Stimulated activated CD4-positive, alpha-beta T cell treated with anti-CD3 and anti-CD28 coated beads, Interleukin-4, amount 100 ng/mL, for 4 hours (primary cell): ENCODE measurements around the gene CADM4.
"Not testable (repeated sequence)": the region's sequence is repeated elsewhere in the genome, so short reads cannot be mapped to it uniquely, and the experiment has no call there.

ENCODE experiments used
- DNase-seq, 2 experiments: peaks; one replicate each; pipeline ENCODE4 v3.0.0-alpha.2; 2020

The CADM4 gene

GRCh38 chr19:43605875-43606568, 33.6 kb downstream of the CADM4 start:
- no peak for DNase-seq

GRCh38 chr19:43600326-43600725, 39.3 kb downstream of the CADM4 start:
- DNase-seq, result not testable (repeated sequence)

GRCh38 chr19:43599635-43600295, 39.9 kb downstream of the CADM4 start:
- no peak for DNase-seq

- no peak for DNase-seq
Measured at GRCh38 chr19:43598445-43599240, 41.0 kb downstream of the CADM4 start.

- no peak for DNase-seq
Measured at GRCh38 chr19:43597876-43598275, 41.8 kb downstream of the CADM4 start.

GRCh38 chr19:43596842-43597461, 42.7 kb downstream of the CADM4 start:
- DNase-seq, result no peak

- DNase-seq, result peak; percentile 100
Measured at GRCh38 chr19:43595999-43596841, 43.4 kb downstream of the CADM4 start, which contains the start of the genes IRGQ and ZNF576. TSS of gene IRGQ (minus strand) at chr19:43596134. CDS start at chr19:43595338, 796 bp downstream. TSS of gene ZNF576 (plus strand) at chr19:43596595. CDS start at chr19:43597109, 514 bp downstream.

- DNase-seq, result peak; percentile 12 to 30
Measured at GRCh38 chr19:43595605-43595998, 44.0 kb downstream of the CADM4 start.

GRCh38 chr19:43594710-43595604, 44.7 kb downstream of the CADM4 start:
- peak; percentile 65 to 69 for DNase-seq

- no peak for DNase-seq
Measured at GRCh38 chr19:43594081-43594697, 45.5 kb downstream of the CADM4 start.

GRCh38 chr19:43592800-43593350, 46.8 kb downstream of the CADM4 start:
- no peak for DNase-seq

GRCh38 chr19:43591904-43592772, 47.5 kb downstream of the CADM4 start:
- no peak for DNase-seq

GRCh38 chr19:43589678-43590077, 50.0 kb downstream of the CADM4 start:
- no peak for DNase-seq

GRCh38 chr19:43589277-43589676, 50.4 kb downstream of the CADM4 start:
- DNase-seq, result no peak

GRCh38 chr19:43587029-43587428, 52.6 kb downstream of the CADM4 start:
- DNase-seq, result not testable (repeated sequence)

- no peak for DNase-seq
Measured at GRCh38 chr19:43586346-43586745, 53.3 kb downstream of the CADM4 start.

- DNase-seq, result no peak
Measured at GRCh38 chr19:43584484-43584883, 55.2 kb downstream of the CADM4 start.

- no peak for DNase-seq
Measured at GRCh38 chr19:43582495-43582894, 57.2 kb downstream of the CADM4 start.

GRCh38 chr19:43581467-43581866, 58.2 kb downstream of the CADM4 start:
- no peak for DNase-seq
